Aorta (tissue), 5 donors: ENCODE measurements around the gene SSRP1. TPM values are rescaled to one million over a fixed set of nuclear protein-coding genes. Genes with fewer than 3 reads are reported as not detected.

ENCODE experiments used
- ATAC-seq: fragments of 200-7000 bp; cut with Tn5 transposase; one replicate; pipeline ENCODE4 v1.9.1; 2022; ENCODE audit warnings: moderate library complexity; ENCODE audit not compliant: low FRiP score
- DNase-seq, 2 donors: peaks; one replicate each; pipeline ENCODE4 v3.0.0-alpha.2; 2020
- H3K27ac ChIP-seq, 2 donors: one replicate each; pipeline ENCODE4 v1.5.1; 2013; ENCODE audit warnings: low read length in 2 of 2, mild to moderate bottlenecking in 2 of 2, moderate library complexity in 2 of 2, control low read depth in 1 of 2, inconsistent platforms in 1 of 2, low read depth in 1 of 2
- H3K27me3 ChIP-seq, 2 donors: one replicate each; pipeline ENCODE4 v1.6.1; 2013; ENCODE audit warnings: control low read depth in 1 of 2, low read length in 1 of 2, mild to moderate bottlenecking in 1 of 2, moderate library complexity in 1 of 2; ENCODE audit not compliant: insufficient read depth in 2 of 2, control insufficient read depth in 1 of 2
- H3K36me3 ChIP-seq, 2 donors: one replicate each; pipeline ENCODE4 v1.6.1; 2013; ENCODE audit warnings: control low read depth in 1 of 2, low read length in 1 of 2, mild to moderate bottlenecking in 1 of 2; ENCODE audit not compliant: insufficient read depth in 2 of 2, control insufficient read depth in 1 of 2
- H3K4me1 ChIP-seq, 2 donors: one replicate each; pipeline ENCODE4 v1.6.1; 2013; ENCODE audit warnings: low read length in 2 of 2, control low read depth in 1 of 2, mild to moderate bottlenecking in 1 of 2, moderate library complexity in 1 of 2; ENCODE audit not compliant: insufficient read depth in 2 of 2, control insufficient read depth in 1 of 2
- H3K4me3 ChIP-seq, 2 donors: one replicate each; pipeline ENCODE4 v1.5.1; 2013; ENCODE audit warnings: low read length in 2 of 2, control low read depth in 1 of 2, mild to moderate bottlenecking in 1 of 2
- H3K9me3 ChIP-seq: one replicate; pipeline ENCODE4 v1.6.1; 2013; ENCODE audit warnings: mild to moderate bottlenecking, low read length; ENCODE audit not compliant: control insufficient read depth
- WGBS, 2 donors: extraction: QIAGEN DNeasy Blood & Tissue Kit; methylation state at CpG; one replicate each; pipeline ENCODE4 v1.1.7; 2013; 5-methylcytosine and 5-hydroxymethylcytosine counted together
- intact Hi-C, 2 donors: fragments of 100-400 bp; cut with DNase I; formaldehyde crosslinking; loops; one replicate each; pipeline versions ENCODE4 v1.14.2 to v1.15.0; 2022
- polyA plus RNA-seq, 2 donors: library from polyadenylated mRNA; stranded (reverse); fragments of 200-250 nt; gene quantifications; one replicate each; pipeline ENCODE4 v1.2.3, GENCODE V29; 2013
- total RNA-seq, 2 donors: library from RNA; stranded (reverse); fragmentation: NEBNext Ultra II Directional; extraction: Animal tissue kit (Norgen Biotek cat#: 25700); gene quantifications; one replicate each; pipeline ENCODE4 v1.2.1, GENCODE V29; 2021
- donor health status: healthy with polysubstance abuse.
- donor health status: Bipolar disorder and iron deficiency.
- donor health status: DM: no; HTN: no; CAD: no.
- donor health status: DM: no; HTN: no; CAD: no.
- donor health status: DM: yes; HTN: yes; CAD: no.

Gene SSRP1
- total and polyA plus RNA-seq, 4 donors: 37.8 to 48.7 (median 44.0) TPM

- 41 to 44% methylated on average over 3 of the region's 3 CpGs for WGBS, 2 donors
- H3K4me1 ChIP-seq: no peaks in the 10 kb centered on the region
- H3K27me3 ChIP-seq: no peaks in the 10 kb centered on the region
- intact Hi-C loops: no loop called here
- no peak for DNase-seq
- no peak overlapping the region for H3K27ac ChIP-seq
- no peak for ATAC-seq
- H3K9me3 ChIP-seq: no peaks in the 10 kb centered on the region
- no peak overlapping the region for H3K4me3 ChIP-seq
- H3K36me3 ChIP-seq: no peaks in the 10 kb centered on the region
Observed at GRCh38 chr11:57373146-57373545, 37.5 kb upstream of the SSRP1 start.

GRCh38 chr11:57370941-57371340 lies 35.2 kb upstream of the SSRP1 start:
- DNase-seq: no peak
- intact Hi-C loops: no loop called here
- Histone ChIP-seq H3K9me3 (no peaks in the 10 kb centered on the region), H3K36me3 (no peaks in the 10 kb centered on the region), H3K27ac (no peak overlapping the region), H3K4me1 (no peaks in the 10 kb centered on the region), H3K27me3 (no peaks in the 10 kb centered on the region), H3K4me3 (no peak overlapping the region)
- no peak for ATAC-seq

- Histone ChIP-seq H3K4me1 (no peaks in the 10 kb centered on the region), H3K4me3 (no peak overlapping the region), H3K36me3 (no peaks in the 10 kb centered on the region), H3K27ac (no peak overlapping the region), H3K9me3 (no peaks in the 10 kb centered on the region), H3K27me3 (no peaks in the 10 kb centered on the region)
- ATAC-seq (no peak), DNase-seq (no peak)
- intact Hi-C loops: no loop called here
- 83 to 86% methylated on average over 7 of the region's 7 CpGs for WGBS, 2 donors
Observed at GRCh38 chr11:57370251-57370650, 34.6 kb upstream of the SSRP1 start.

- Histone ChIP-seq H3K27me3 (no peaks in the 10 kb centered on the region), H3K4me3 (no peak overlapping the region), H3K36me3 (no peaks in the 10 kb centered on the region), H3K9me3 (no peaks in the 10 kb centered on the region), H3K4me1 (no peaks in the 10 kb centered on the region), H3K27ac (no peak overlapping the region)
- no peak for ATAC-seq
- DNase-seq: no peak
- intact Hi-C loops: no loop called here
- WGBS, 2 donors: 71 to 73% methylated on average over 5 of the region's 5 CpGs
Observed at GRCh38 chr11:57368845-57369232, 33.1 kb upstream of the SSRP1 start.

GRCh38 chr11:57368106-57368844 lies 32.6 kb upstream of the SSRP1 start:
- DNase-seq (no peak), ATAC-seq (no peak)
- Histone ChIP-seq H3K9me3 (no peaks in the 10 kb centered on the region), H3K36me3 (no peaks in the 10 kb centered on the region), H3K27me3 (no peaks in the 10 kb centered on the region), H3K27ac (no peak overlapping the region), H3K4me3 (no peak overlapping the region), H3K4me1 (no peaks in the 10 kb centered on the region)
- WGBS, 2 donors: 70 to 71% methylated on average over 19 of the region's 19 CpGs
- intact Hi-C loops: no loop called here

GRCh38 chr11:57364851-57365660 lies 29.4 kb upstream of the SSRP1 start:
- Histone ChIP-seq H3K9me3 (no peaks in the 10 kb centered on the region), H3K27me3 (no peaks in the 10 kb centered on the region), H3K4me3 (no peak overlapping the region), H3K36me3 (no peaks in the 10 kb centered on the region), H3K4me1 (no peaks in the 10 kb centered on the region), H3K27ac (no peak overlapping the region)
- WGBS, 2 donors: 85 to 86% methylated on average over 9 of the region's 9 CpGs
- ATAC-seq (no peak), DNase-seq (peak in 1 of 2 donors; percentile 46)
- intact Hi-C loops: no loop called here

GRCh38 chr11:57363131-57364080 lies 27.7 kb upstream of the SSRP1 start:
- H3K27me3 ChIP-seq: no peaks in the 10 kb centered on the region
- WGBS, 2 donors: 31% methylated on average over 7 of the region's 7 CpGs
- intact Hi-C loops: no loop called here
- H3K27ac ChIP-seq: no peak overlapping the region
- no peaks in the 10 kb centered on the region for H3K9me3 ChIP-seq
- no peak overlapping the region for H3K4me3 ChIP-seq
- DNase-seq: peak in 1 of 2 donors; percentile 26
- H3K36me3 ChIP-seq: no peaks in the 10 kb centered on the region
- no peak for ATAC-seq
- no peaks in the 10 kb centered on the region for H3K4me1 ChIP-seq

- 83 to 86% methylated on average over 3 of the region's 3 CpGs for WGBS, 2 donors
- ATAC-seq (no peak), DNase-seq (peak in 1 of 2 donors; percentile 13)
- Histone ChIP-seq H3K36me3 (no peaks in the 10 kb centered on the region), H3K4me1 (no peaks in the 10 kb centered on the region), H3K27me3 (no peaks in the 10 kb centered on the region), H3K4me3 (no peak overlapping the region), H3K9me3 (no peaks in the 10 kb centered on the region), H3K27ac (no peak overlapping the region)
- intact Hi-C loops: no loop called here
Observed at GRCh38 chr11:57361926-57362325, 26.2 kb upstream of the SSRP1 start.
